HG03139 (cell line): ENCODE measurements around the gene OBP2A.
"Not testable (repeated sequence)": the region's sequence is repeated elsewhere in the genome, so short reads cannot be mapped to it uniquely, and the experiment has no call there.

Source experiments
- ATAC-seq: cut with Tn5 transposase; IDR thresholded peaks from one replicate; pipeline ENCODE4 v1.9.1; 2021; ENCODE audit not compliant: unreplicated experiment

The OBP2A gene

DNA sequence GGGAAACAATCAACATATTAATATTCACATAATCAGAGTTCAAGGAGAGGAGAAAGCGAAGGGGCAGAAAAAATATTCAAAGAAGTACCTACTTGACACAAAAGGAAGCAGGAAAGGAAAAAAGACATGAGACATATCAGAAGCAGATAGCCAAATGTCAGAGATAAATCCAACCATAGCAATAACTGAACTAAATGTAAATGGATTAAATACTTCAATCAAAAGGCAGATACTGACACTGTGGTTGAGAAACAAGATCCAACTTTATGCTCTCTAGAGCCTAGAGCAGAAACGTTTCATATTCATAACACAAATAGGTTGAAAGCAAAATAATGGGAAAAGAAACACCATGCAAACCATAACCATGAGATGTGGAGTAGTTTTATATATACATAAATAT, 36.5 kb upstream of the OBP2A start:
- no peak for ATAC-seq

DNA sequence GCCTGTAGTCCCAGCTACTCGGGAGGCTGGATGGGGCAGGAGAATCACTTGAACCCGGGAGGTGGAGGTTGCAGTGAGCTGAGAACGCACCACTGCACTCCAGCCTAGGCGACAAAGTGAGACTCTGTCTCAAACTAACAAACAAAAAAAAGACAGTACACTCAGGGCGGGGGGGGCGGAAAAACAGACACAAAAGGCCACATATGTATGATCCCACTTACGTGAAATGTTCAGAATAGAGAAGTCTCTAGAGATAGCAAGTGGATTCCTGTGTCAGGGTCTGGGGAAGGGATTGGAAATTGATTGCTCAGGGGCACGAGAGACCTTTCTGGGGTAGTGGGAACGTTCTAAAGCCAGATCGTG, 33.7 kb upstream of the OBP2A start:
- no peak for ATAC-seq

DNA sequence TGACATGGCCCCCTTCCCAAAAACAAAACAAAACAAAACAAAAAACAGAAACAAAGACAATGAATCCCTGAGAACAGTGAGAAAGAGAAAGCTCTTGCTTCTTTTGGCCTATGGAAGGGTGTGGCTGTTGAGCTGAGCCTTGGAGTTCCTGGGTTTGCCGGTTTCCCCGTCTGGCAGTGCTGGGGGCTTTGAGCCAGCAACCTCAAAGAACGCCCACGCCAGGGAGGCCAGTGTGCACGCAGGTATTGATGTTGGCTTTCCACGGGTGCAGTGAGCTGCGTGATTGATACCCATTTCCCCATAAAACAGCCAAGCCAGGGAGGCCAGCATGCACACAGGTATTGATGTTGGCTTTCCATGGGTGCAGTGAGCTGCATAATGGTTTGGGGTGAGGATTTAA, 33.0 kb upstream of the OBP2A start:
- no peak for ATAC-seq

DNA sequence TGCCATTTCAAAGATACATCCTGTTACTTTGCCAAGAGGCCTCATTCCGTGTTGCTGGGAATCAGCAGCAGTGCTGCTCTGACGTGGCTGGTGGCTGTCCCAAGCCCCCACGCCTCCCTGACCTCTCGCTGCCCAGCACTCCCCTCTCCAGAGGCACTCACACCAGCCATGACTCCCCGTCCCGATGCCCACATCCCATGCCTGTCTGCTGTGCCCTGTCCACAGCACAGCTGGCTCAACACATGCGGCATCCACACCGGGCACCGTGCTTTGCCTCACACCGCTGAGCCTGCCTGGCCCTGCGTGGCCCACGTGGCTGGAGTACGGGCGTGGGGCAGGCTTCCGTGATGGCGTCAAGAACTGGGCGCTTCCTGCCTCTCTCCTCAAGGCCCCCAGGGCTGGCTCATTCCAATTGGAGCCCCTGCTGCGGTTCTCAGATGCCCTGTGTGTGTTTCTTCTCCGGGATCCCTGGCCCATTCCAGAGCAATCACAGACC, 32.5 kb upstream of the OBP2A start:
- no peak for ATAC-seq

DNA sequence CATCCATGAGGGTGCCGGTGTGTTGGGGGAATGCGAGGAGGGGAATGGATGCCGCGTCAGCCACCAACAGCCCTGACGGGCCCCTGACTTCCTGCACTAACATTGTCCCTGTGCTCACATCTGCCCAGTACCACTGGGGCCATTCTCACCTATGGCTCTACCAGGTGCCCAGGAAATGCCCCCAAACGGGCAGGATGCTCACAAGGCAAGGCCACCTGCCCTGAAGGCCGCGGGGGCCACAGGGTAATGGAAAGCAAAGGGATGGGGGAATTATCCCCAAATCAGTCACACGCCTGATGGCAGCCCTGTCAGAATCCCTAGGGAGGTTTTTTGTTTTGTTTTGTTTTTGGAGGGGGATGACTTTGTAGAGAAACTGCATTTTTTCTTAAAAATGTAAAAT, 32.0 kb upstream of the OBP2A start:
- ATAC-seq: not testable (repeated sequence)

DNA sequence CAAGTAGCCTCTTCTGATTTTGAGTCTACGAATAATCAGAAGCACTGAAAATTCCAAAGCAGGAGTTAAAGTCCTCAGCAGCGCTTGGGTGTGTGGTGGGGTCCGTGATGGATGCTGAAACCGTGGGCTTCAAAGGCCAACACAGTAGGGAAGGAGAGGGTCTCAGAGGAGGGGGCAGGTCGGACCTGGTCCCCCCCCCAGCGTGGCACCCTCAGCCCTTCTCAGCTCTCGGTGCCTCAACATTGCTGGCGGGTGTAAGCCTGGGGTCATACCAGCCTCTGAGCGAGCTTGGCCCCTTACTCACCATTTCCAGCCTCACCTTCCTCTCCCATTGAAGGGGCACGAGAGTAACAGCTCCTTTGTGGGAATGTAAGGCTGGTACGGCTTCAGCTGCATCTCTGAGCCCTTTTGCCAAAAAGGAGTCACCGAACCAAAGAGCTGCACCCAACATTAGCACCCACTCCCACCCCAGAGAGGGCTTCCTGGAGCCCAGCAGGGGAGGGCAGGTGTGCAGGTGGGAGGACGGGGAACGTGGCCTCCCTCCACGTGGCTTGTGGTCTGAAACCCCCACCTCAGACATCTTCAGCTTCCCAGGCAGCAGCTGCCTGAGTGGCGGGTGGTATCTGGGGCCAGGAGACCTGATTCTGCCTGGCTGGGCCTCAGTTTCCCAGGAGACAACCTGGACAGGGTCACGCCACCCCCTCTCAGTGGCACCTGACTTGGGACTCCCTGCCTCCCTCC, 31.4 kb upstream of the OBP2A start:
- ATAC-seq: no peak

DNA sequence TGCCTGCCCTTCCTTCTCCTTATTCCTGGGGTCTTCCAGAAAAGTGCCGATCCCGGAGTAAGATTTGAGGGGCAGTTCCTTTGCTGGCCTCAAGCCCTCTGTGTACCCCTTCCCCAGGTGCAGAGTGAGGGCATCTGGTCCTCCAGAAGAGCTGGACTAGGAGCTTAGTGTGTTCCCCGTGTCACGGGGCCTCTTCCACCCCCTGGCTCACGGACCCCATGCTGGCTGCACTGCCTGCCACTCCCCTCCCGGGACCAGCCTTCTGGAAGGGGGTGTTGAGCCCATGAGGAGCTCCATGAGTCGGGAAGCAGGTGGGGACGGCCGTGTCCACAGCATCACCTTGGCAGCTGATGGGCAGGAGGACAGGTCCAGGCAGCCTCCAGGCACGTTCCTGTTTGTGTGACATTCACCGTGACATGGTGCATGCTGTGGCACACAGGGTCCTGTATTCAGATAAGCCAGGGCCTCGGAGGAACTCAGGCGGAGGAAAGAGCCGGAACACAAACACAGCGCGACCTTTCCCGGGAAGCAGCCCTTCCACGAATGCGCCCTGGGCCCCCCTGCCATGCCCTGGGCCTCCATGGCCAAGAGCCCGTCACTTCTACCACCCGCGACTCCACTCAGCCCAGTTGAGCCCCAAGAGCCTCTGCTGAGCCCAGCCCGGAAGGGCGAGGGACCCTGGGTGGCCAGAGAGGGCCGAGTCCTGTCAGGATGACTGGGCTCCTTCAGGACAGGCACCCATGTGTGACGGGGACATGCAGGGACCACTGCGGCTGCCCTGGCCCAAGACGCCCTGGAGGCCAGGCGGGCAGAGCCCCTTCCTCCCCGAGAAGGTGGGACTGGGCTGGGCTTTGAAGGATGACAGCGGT, 30.6 kb upstream of the OBP2A start:
- ATAC-seq: no peak

DNA sequence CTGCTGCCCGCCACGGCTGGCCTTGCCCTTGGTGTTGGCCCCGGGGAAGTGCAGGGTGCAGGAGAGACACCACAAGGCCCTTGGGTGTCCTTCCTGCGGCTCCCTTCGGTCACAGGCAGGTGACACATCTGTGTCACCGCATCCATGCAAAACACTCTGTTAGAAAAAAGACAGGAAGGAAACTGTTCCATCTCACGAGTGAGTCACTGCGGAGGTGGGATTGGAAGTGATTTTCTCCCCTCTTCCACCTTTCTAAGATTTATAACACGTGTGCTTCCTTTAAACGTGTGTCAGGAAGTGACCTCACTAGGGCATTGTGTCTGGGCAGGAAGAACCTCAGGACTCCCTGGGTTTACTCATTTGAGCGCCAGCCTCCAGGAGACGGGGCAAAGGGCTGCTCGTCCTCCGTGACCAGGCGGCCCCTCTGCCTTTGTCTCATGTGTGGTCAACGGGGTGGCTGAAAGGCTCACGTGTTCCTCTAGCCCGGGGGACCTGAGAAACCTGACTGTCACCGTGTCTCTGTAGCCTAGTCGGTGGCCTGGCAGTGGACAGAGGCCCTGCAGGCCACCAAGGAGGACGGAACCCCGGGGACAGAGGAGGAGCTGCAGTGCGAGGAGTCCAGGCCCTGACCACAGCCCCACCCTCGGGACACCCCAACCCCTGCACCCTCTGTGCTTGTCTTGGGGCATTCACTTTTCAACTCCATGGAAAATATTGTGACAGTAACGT, 29.6 kb upstream of the OBP2A start:
- no peak for ATAC-seq

DNA sequence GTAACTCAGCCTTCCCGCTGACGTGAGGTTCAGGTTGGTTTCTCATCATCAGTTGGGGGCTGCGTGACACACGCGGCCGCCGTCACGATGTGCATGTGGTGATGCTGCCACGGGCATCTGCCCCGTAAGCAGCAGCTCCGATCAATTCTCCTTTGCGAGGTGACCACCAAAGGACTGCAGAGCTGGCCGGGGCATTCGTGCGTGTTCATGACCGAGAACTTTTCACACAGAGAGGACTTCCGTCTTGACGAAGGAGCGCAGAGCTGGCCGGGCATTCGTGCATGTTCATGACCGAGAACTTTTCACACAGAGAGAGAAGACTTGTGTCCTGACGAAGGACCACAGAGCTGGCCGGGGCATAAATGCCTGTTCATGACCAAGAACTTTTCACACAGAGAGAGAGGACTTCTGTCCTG, 28.5 kb upstream of the OBP2A start:
- no peak for ATAC-seq

DNA sequence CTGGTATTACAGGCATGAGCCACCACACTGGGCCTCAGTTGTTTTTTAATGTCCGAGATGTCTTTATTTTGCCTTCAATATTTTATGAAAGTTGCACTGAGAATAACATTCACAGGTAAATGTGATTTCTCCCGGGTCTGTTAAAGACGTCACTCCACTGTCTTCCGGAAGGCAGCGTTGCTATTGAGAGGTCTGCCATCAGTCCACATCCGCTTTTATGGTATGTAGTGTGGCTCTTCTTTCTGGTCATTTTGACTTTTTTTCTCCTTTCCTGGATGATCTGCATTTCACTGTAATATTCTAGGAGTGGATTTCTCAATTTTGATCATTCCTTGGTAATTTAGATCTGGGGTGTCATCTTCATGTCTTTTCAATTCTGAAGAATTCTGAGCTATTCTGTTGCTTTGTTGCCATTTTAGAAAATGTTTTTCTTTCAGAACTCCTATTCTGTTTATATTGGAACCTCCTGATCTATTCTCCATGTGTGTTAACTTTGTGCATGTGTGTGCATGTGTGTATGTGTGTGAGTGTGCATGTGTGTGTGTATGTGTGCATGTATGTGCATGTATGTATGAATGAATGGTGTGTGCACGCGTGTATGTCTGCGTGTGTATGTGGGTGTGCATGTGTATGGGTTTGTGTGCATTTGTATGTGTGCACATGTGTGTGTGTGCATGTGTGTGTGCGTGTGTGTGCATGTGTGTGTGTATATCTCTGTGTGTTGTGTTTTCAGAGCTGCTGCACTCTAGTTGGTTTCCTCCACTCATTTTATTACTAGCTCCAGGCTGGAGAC, 26.6 kb upstream of the OBP2A start:
- ATAC-seq: no peak

DNA sequence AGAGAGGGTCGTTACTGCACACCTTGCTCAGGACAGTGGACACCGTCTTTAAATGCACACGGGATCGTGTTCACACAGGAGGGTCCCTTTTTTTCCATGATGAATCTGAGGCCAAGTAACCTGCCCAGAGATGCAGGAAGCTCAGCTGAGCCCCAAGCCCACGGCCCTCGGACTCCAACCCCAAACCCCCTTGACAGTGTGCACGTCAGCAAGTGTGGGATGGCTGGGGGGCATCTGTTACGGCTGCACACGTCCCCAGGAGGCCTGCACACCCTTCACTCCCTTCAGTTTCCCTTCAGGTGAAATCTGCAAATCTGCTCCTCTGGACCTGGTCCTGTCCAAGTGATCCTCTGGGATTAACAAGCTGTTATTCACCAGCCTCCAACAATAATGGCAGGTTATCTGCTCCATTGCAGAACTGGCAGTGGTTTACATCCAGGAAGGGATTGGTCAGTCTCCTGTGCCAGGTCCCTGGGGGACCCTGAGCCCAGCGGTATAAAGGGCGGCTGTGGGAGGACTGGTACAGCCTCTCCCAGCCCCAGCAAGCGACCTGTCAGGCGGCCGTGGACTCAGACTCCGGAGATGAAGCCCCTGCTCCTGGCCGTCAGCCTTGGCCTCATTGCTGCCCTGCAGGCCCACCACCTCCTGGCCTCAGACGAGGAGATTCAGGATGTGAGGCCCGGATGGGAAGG, 24.9 kb upstream of the OBP2A start, which contains the start of gene LCN1:
Gene LCN1 (plus strand): TSS at position 525 of the 692 bp plus-strand sequence. CDS start 58 bp downstream, at position 583.
- ATAC-seq: no peak

DNA sequence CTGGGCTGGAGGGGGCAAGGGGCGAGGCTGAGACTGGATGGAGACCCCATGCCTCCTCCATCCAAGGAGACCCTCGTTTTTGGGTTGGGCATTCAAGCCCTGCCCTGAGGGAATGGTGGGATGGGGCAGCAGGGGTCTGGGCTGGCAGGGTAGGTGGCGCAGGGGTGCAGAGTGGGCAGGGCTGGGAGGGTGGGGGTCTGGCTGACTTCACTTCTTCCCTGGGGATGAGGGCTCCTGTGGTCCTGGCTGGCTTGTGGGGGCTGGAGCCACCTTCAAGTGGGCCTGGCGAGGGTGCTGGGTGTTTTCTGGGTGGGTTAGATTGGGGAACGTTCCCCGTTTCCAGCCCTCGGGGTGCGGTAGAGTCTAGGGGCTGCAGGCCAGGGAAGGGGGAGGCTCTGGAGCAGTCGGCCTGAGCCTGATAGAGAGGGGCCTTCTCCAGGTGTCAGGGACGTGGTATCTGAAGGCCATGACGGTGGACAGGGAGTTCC, 24.3 kb upstream of the OBP2A start:
- no peak for ATAC-seq

DNA sequence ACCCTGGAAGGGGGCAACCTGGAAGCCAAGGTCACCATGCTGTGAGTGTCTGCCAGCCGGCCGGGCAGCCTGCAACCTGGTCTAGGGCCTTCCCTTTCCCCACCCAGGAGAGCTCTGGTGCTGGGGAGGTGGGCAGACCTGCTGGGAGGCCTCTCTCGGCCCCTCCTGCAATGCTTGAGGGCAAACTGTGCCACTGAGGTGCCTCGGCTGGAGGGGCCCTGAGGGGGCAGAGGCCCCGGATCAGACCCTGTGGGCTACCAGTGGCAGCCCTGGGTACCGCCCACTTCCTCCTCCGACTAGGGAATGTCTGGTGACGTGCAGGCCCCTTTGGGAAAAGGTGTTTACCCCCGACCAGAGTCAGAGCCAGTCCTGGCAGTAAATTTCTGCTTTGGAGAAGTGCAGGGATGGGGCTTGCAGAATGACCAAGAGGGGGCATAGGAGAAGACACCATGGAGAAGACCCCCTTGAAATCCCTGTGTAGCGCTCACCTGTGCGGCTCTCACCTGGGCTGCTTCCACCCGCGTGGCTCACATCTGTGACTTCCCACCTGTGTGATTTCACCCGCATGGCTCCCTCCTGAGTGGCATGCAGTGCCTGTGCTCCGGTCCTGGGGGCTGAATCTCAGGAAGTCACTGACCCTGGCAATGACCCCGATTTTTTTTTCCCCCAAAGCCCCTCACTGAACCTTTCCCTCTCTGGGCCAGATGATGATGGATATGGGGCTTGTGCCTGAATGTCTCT, 23.6 kb upstream of the OBP2A start:
- ATAC-seq: no peak

DNA sequence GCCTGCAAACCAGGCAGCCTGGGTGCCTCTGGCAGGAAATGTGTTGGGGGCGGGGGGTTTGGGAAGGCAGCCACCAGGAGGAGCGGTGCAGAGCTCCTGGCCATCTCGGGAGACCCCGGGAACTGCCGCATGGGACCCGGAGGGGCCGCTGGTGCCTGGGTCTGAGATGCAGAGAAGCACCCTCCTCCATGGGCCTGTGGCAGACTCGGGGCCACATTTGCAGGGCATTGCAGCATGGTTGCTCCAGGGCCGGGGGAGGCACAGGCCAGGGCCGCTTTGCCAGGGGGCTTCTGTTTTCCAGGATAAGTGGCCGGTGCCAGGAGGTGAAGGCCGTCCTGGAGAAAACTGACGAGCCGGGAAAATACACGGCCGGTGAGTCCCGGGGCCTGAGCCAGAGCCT, 23.0 kb upstream of the OBP2A start:
- ATAC-seq: no peak

DNA sequence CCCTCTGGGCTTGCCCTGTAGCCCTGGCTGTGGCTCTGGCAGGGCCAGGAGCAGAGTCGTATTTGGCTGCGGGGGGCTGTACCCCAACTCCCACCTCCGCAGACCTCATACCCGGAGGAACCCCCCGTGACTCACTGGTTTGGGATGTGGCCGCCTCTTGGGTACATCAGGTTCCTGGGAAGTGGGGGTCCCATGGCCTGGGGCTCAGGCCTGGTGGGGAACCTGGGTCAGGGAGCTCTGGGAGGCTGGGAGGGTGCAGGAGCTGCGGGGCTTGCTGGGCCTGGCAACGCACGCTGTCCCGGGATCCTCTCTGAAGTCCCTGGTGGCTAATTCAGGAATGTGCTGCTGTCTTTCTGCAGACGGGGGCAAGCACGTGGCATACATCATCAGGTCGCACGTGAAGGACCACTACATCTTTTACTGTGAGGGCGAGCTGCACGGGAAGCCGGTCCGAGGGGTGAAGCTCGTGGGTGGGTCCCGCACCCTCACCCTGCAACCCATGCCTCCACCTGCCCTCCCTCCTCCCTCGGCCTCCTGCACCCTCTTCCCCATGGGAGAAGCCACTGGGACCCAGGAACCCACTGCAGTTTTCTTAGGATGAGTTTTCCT, 22.3 kb upstream of the OBP2A start:
- no peak for ATAC-seq

DNA sequence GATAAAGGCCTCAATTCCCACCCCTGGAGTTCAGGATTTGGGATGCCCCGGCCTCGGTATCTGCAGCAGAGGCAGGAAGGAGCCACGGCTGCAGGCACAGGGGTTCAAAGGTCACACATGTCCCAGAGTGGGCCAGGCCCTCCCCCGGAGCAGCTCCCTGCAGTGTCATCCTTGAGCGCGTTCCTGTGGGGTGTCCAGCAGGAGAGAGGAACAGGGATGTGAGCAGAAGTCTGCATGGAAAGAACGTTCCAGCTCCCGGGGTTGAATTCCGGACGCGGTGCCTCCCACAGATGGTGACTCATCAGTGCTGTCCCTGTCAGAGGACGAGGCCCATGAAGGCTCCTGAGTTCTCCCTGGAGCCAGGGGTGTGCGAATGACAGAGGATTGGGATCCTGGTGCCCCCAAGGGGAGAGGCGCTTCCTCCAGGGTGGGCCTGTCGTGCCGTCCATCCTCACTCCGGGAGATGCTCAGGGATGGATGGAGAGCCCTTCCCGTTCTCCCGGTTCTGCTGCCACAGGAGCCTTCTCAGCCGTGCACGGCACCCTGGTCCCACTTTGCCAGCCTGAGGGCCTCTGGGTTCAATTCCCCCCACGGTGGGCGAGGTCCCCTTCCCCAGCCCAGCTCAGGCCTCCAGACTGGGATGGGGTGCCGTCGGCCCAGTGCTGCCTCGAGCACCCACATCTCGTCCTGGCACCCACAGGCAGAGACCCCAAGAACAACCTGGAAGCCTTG, 21.6 kb upstream of the OBP2A start:
- ATAC-seq: no peak

DNA sequence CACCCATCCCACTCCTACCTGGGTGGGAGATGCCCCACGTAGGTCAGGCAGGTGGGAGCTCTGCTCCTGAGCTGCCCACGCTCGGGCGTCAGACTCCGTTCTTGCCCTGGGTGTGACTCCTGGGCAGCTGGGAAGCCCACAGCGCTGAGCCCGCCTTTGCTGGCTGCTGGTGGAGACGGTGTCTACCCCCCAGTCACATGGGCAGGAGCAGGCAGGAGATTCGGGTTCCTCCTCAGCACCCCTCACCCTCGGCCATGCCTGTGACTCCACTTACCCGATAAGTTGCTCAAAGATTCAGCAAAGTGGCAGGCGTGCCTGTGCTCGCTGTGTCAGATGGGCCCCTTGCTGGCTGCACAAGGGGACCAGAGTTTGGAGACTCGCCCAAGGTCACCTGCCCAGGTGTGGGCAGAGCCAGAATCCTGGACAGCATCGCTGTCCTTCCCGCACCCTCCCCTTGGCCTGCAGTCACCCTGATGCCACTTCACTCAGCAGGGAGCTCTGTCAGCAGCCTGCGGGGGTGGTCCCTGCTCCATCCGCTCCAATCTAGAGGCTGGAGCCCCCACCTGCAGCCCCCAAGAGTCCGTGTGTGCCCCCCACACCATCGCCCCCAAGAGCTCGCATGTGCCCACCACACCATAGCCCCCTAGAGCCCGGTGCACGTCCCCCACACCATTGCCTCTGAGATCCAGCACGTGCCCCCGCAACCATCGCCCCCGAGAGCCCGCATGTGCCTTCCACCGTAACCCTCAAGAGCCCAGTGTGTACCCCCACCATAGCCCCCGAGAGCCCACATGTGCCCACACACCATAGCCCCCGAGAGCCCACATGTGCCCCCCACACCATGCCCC, 20.5 kb upstream of the OBP2A start:
- ATAC-seq: no peak
